HEK293 (cell line): ENCODE measurements around the gene NEGR1.

ENCODE experiments used
- CTCF ChIA-PET: fragments of 350-600 bp; formaldehyde crosslinking; extraction: SDS; loops from one replicate; lab custom pipeline; 2021; ENCODE audit warnings: antibody characterized with exemption; lab: Yijun Ruan, JAX
- POLR2A ChIA-PET: fragments of 300-600 bp; formaldehyde crosslinking; extraction: SDS; loops from one replicate; lab custom pipeline; 2020; ENCODE audit warnings: antibody characterized with exemption, inconsistent platforms; lab: Yijun Ruan, JAX
- H3K27ac ChIP-seq: fragments of 200-500 bp; sonication (Bioruptor generic); 2 replicates; pipeline ENCODE4 v1.5.1; 2014; ENCODE audit warnings: low read depth, low read length, control low read depth, inconsistent platforms; ENCODE audit errors: extremely low read depth
- H3K36me3 ChIP-seq, 2 experiments: fragments of 200-500 bp in 1 of 2; sonication (Bioruptor generic) in 1 of 2; 1 replicate in 1 of 2; 2 replicates in 1 of 2; pipeline ENCODE4 v1.5.1; 2014 to 2017; ENCODE audit warnings: inconsistent platforms in 2 of 2, low read length in 2 of 2; ENCODE audit not compliant: control insufficient read depth in 2 of 2, insufficient read depth in 1 of 2
- H3K4me1 ChIP-seq: fragments of 200-500 bp; sonication (Bioruptor generic); 2 replicates; pipeline ENCODE4 v1.5.1; 2014; ENCODE audit warnings: mild to moderate bottlenecking, low read length, inconsistent platforms; ENCODE audit not compliant: control insufficient read depth, insufficient read depth
- H3K4me3 ChIP-seq: 2 replicates; pipeline ENCODE4 v1.5.1; 2011; ENCODE audit warnings: low read depth, mild to moderate bottlenecking, control low read depth, low read length, moderate library complexity
- H3K9me3 ChIP-seq: fragments of 200-500 bp; sonication (Bioruptor generic); 2 replicates; pipeline ENCODE4 v1.5.1; 2014; ENCODE audit warnings: low read depth, low read length, inconsistent platforms; ENCODE audit not compliant: control insufficient read depth, insufficient read depth
- GLI2 ChIP-seq: fragments of 450-650 bp; formaldehyde crosslinking; IDR thresholded peaks from 2 replicates; pipeline ENCODE4; 2017; ENCODE audit warnings: missing biosample characterization, missing genetic modification characterization, low read depth, borderline replicate concordance
- HOXA7 ChIP-seq: sonication (generic); formaldehyde crosslinking; IDR thresholded peaks from 2 replicates; pipeline ENCODE4 v1.8.1; 2022; ENCODE audit warnings: missing genetic modification reagents, borderline replicate concordance
- HOXC10 ChIP-seq: sonication (generic); formaldehyde crosslinking; IDR thresholded peaks from 2 replicates; pipeline ENCODE4 v1.8.1; 2023; ENCODE audit warnings: mild to moderate bottlenecking, missing genetic modification reagents
- MZF1 ChIP-seq: fragments of 450-650 bp; formaldehyde crosslinking; IDR thresholded peaks from 2 replicates; pipeline ENCODE4 v1.5.1; 2017; ENCODE audit warnings: missing biosample characterization, missing genetic modification characterization, borderline replicate concordance
- PBX3 ChIP-seq: sonication (generic); formaldehyde crosslinking; IDR thresholded peaks from 2 replicates; pipeline ENCODE4 v1.8.1; 2022; ENCODE audit warnings: mild to moderate bottlenecking, moderate library complexity, missing genetic modification reagents
- PRDM4 ChIP-seq: fragments of 450-650 bp; formaldehyde crosslinking; IDR thresholded peaks from 2 replicates; pipeline ENCODE4 v1.5.1; 2017; ENCODE audit warnings: missing biosample characterization, missing genetic modification characterization
- SCRT2 ChIP-seq: fragments of 450-650 bp; formaldehyde crosslinking; IDR thresholded peaks from 2 replicates; pipeline ENCODE4 v1.5.1; 2016; ENCODE audit warnings: missing biosample characterization, missing genetic modification characterization
- ZBTB1 ChIP-seq: fragments of 450-650 bp; formaldehyde crosslinking; IDR thresholded peaks from 2 replicates; pipeline ENCODE4 v1.5.1; 2016; ENCODE audit warnings: missing biosample characterization, missing genetic modification characterization
- ZBTB21 ChIP-seq: fragments of 450-650 bp; formaldehyde crosslinking; IDR thresholded peaks from 2 replicates; pipeline ENCODE4 v1.5.1; 2017; ENCODE audit warnings: missing biosample characterization, missing genetic modification characterization
- ZBTB48 ChIP-seq: fragments of 450-650 bp; formaldehyde crosslinking; IDR thresholded peaks from 2 replicates; pipeline ENCODE4 v1.5.1; 2016; ENCODE audit warnings: missing biosample characterization, missing genetic modification characterization
- ZBTB49 ChIP-seq: fragments of 450-650 bp; formaldehyde crosslinking; IDR thresholded peaks from 2 replicates; pipeline ENCODE4 v1.5.1; 2016; ENCODE audit warnings: missing biosample characterization, missing genetic modification characterization, low read depth
- ZBTB8A ChIP-seq: fragments of 450-650 bp; formaldehyde crosslinking; IDR thresholded peaks from 2 replicates; pipeline ENCODE4 v1.5.1; 2016; ENCODE audit warnings: missing biosample characterization, missing genetic modification characterization
- ZNF10 ChIP-seq: fragments of 450-650 bp; formaldehyde crosslinking; IDR thresholded peaks from 2 replicates; pipeline ENCODE4 v1.5.1; 2017; ENCODE audit warnings: missing biosample characterization, missing genetic modification characterization
- ZNF146 ChIP-seq: fragments of 450-650 bp; formaldehyde crosslinking; IDR thresholded peaks from 2 replicates; pipeline ENCODE4 v1.5.1; 2016; ENCODE audit warnings: missing biosample characterization, missing genetic modification characterization
- ZNF155 ChIP-seq: fragments of 450-650 bp; formaldehyde crosslinking; IDR thresholded peaks from 2 replicates; pipeline ENCODE4 v1.5.1; 2016; ENCODE audit warnings: missing biosample characterization, missing genetic modification characterization
- ZNF202 ChIP-seq: fragments of 450-650 bp; formaldehyde crosslinking; IDR thresholded peaks from 2 replicates; pipeline ENCODE4 v1.5.1; 2016; ENCODE audit warnings: missing biosample characterization, missing genetic modification characterization, borderline replicate concordance
- ZNF37A ChIP-seq: fragments of 450-650 bp; IDR thresholded peaks from 2 replicates; pipeline ENCODE4 v1.5.1; 2018; ENCODE audit warnings: missing biosample characterization, missing genetic modification characterization
- ZNF513 ChIP-seq: fragments of 450-650 bp; IDR thresholded peaks from 2 replicates; pipeline ENCODE4 v1.5.1; 2018; ENCODE audit warnings: missing biosample characterization, missing genetic modification characterization
- ZNF529 ChIP-seq: fragments of 450-650 bp; formaldehyde crosslinking; IDR thresholded peaks from 2 replicates; pipeline ENCODE4 v1.5.1; 2017; ENCODE audit warnings: missing genetic modification characterization, missing biosample characterization; ENCODE audit not compliant: insufficient replicate concordance
- ZNF544 ChIP-seq: fragments of 450-650 bp; formaldehyde crosslinking; IDR thresholded peaks from 2 replicates; pipeline ENCODE4 v1.5.0; 2017; ENCODE audit warnings: missing biosample characterization, missing genetic modification characterization
- ZNF560 ChIP-seq: fragments of 450-650 bp; formaldehyde crosslinking; IDR thresholded peaks from 2 replicates; pipeline ENCODE4 v1.5.1; 2017; ENCODE audit warnings: missing biosample characterization, missing genetic modification characterization, borderline replicate concordance
- ZNF571 ChIP-seq: fragments of 450-650 bp; formaldehyde crosslinking; IDR thresholded peaks from 2 replicates; pipeline ENCODE4 v1.5.0; 2017; ENCODE audit warnings: missing biosample characterization, missing genetic modification characterization
- ZNF639 ChIP-seq: fragments of 450-650 bp; formaldehyde crosslinking; IDR thresholded peaks from 2 replicates; pipeline ENCODE4 v1.5.1; 2016; ENCODE audit warnings: missing biosample characterization, missing genetic modification characterization
- ZNF777 ChIP-seq: fragments of 450-650 bp; formaldehyde crosslinking; IDR thresholded peaks from 2 replicates; pipeline ENCODE4 v1.5.1; 2017; ENCODE audit warnings: missing biosample characterization, missing genetic modification characterization, borderline replicate concordance
- ZNF791 ChIP-seq: fragments of 450-650 bp; formaldehyde crosslinking; IDR thresholded peaks from 2 replicates; pipeline ENCODE4 v1.5.1; 2016; ENCODE audit warnings: missing biosample characterization, missing genetic modification characterization
- ZNF830 ChIP-seq: fragments of 450-650 bp; IDR thresholded peaks from 2 replicates; pipeline ENCODE4 v1.5.0; 2018; ENCODE audit warnings: missing biosample characterization, missing genetic modification characterization, low read depth, mild to moderate bottlenecking, moderate library complexity

NEGR1 gene

GRCh38 chr1:71586030-71586429, 696.3 kb downstream of the NEGR1 start:
- CTCF ChIA-PET: no interaction called here
- TF ChIP-seq ZNF529 (tag by site-specific recombination): no peak
- no peak for TF ChIP-seq ZBTB8A (tag by site-specific recombination)
- TF ChIP-seq SCRT2 (tag by site-specific recombination): no peak
- no peak for TF ChIP-seq PRDM4 (tag by site-specific recombination)
- no peak for TF ChIP-seq PBX3 (CRISPR knock-in tag)
- TF ChIP-seq ZNF830 (tag by site-specific recombination): no peak
- TF ChIP-seq HOXC10 (CRISPR knock-in tag): no peak
- TF ChIP-seq ZNF560 (tag by site-specific recombination): no peak
- TF ChIP-seq ZNF777 (tag by site-specific recombination): no peak
- TF ChIP-seq ZNF791 (tag by site-specific recombination): no peak
- Histone ChIP-seq H3K9me3 (no peaks in the 10 kb centered on the region), H3K4me1 (no peaks in the 10 kb centered on the region), H3K36me3 (no peaks in the 10 kb centered on the region), H3K27ac (no peak overlapping the region), H3K4me3 (no peak overlapping the region)
- POLR2A ChIA-PET: no interaction called here

- Histone ChIP-seq H3K4me1 (no peaks in the 10 kb centered on the region), H3K4me3 (no peak overlapping the region), H3K9me3 (no peaks in the 10 kb centered on the region), H3K27ac (no peak overlapping the region), H3K36me3 (no peaks in the 10 kb centered on the region)
- TF ChIP-seq ZNF639 (tag by site-specific recombination) (no peak), ZNF155 (tag by site-specific recombination) (no peak), ZNF544 (tag by site-specific recombination) (no peak), ZNF146 (tag by site-specific recombination) (no peak), GLI2 (no peak), ZBTB21 (tag by site-specific recombination) (no peak), ZNF513 (no peak)
- CTCF ChIA-PET: no interaction called here
- POLR2A ChIA-PET: no interaction called here
These were observed 698.6 kb downstream of the NEGR1 start for GRCh38 chr1:71583756-71584155.

GRCh38 chr1:71582673-71583072, 699.7 kb downstream of the NEGR1 start:
- POLR2A ChIA-PET: no interaction called here
- CTCF ChIA-PET: no interaction called here
- Histone ChIP-seq H3K27ac (no peak overlapping the region), H3K4me1 (no peaks in the 10 kb centered on the region), H3K36me3 (no peaks in the 10 kb centered on the region), H3K9me3 (no peaks in the 10 kb centered on the region), H3K4me3 (no peak overlapping the region)
- TF ChIP-seq HOXA7 (CRISPR knock-in tag): no peak
- no peak for TF ChIP-seq ZNF571 (tag by site-specific recombination)
- no peak for TF ChIP-seq ZNF202 (tag by site-specific recombination)
- no peak for TF ChIP-seq ZBTB48
- no peak for TF ChIP-seq ZNF37A (tag by site-specific recombination)
- no peak for TF ChIP-seq ZBTB49 (tag by site-specific recombination)
- TF ChIP-seq ZNF10 (tag by site-specific recombination): no peak
- TF ChIP-seq MZF1 (tag by site-specific recombination): no peak
- TF ChIP-seq ZBTB1 (tag by site-specific recombination): no peak
